GM18867 (cell line): Measurements from ENCODE around the gene WSCD1.

Experiments
- ATAC-seq: cut with Tn5 transposase; IDR thresholded peaks from one replicate; pipeline ENCODE4 v1.9.1; 2021; ENCODE audit warnings: mild to moderate bottlenecking, moderate library complexity; ENCODE audit not compliant: unreplicated experiment

Gene WSCD1

GRCh38 chr17:6069539-6070429 lies at the start of gene WSCD1:
TSS of gene WSCD1 (plus strand) at chr17:6070379. CDS start at chr17:6080659, 10,280 bp downstream.
- no peak for ATAC-seq

- no peak for ATAC-seq
Observed at GRCh38 chr17:6021011-6021400, 49.2 kb upstream of the WSCD1 start.

- no peak for ATAC-seq
Observed at GRCh38 chr17:6021627-6022026, 48.6 kb upstream of the WSCD1 start.

- ATAC-seq, result no peak
Observed at GRCh38 chr17:6023036-6023831, 46.9 kb upstream of the WSCD1 start.

- ATAC-seq, result no peak
Observed at GRCh38 chr17:6024576-6024975, 45.6 kb upstream of the WSCD1 start.

- ATAC-seq, result no peak
Observed at GRCh38 chr17:6027342-6028024, 42.7 kb upstream of the WSCD1 start.

- ATAC-seq, result no peak
Observed at GRCh38 chr17:6028294-6028693, 41.9 kb upstream of the WSCD1 start.

GRCh38 chr17:6035801-6036394 lies 34.3 kb upstream of the WSCD1 start:
- ATAC-seq, result no peak

- ATAC-seq, result no peak
Observed at GRCh38 chr17:6040504-6040903, 29.7 kb upstream of the WSCD1 start.

GRCh38 chr17:6041246-6041645 lies 28.9 kb upstream of the WSCD1 start:
- no peak for ATAC-seq

GRCh38 chr17:6043405-6043804 lies 26.8 kb upstream of the WSCD1 start:
- ATAC-seq, result no peak

GRCh38 chr17:6044261-6044660 lies 25.9 kb upstream of the WSCD1 start:
- ATAC-seq, result no peak

GRCh38 chr17:6045621-6046357 lies 24.4 kb upstream of the WSCD1 start:
- ATAC-seq, result no peak

- ATAC-seq, result no peak
Observed at GRCh38 chr17:6046431-6046830, 23.7 kb upstream of the WSCD1 start.

GRCh38 chr17:6046931-6047330 lies 23.2 kb upstream of the WSCD1 start:
- ATAC-seq, result no peak

GRCh38 chr17:6047966-6048365 lies 22.2 kb upstream of the WSCD1 start:
- no peak for ATAC-seq

GRCh38 chr17:6048486-6048885 lies 21.7 kb upstream of the WSCD1 start:
- ATAC-seq, result no peak

- no peak for ATAC-seq
Observed at GRCh38 chr17:6052926-6053325, 17.3 kb upstream of the WSCD1 start.

- no peak for ATAC-seq
Observed at GRCh38 chr17:6054372-6054771, 15.8 kb upstream of the WSCD1 start.

GRCh38 chr17:6056104-6056503 lies 14.1 kb upstream of the WSCD1 start:
- no peak for ATAC-seq
